K562 (cell line): Measurements from ENCODE around the gene CLTRN. TPM values are rescaled to one million over a fixed set of nuclear protein-coding genes. Genes with fewer than 3 reads are reported as not detected.

Source experiments
- ATAC-seq: fragments of 200-7000 bp; cut with Tn5 transposase; 3 replicates; pipeline ENCODE4 v1.9.1; 2020; ENCODE audit warnings: moderate library complexity
- BruUV-seq: library from RNA; stranded (reverse); fragments of 400-500 nt; replicated peaks from 2 replicates; lab custom pipeline; 2021; lab: Mats Ljungman, UMichigan
- CTCF ChIA-PET: fragments of 300-600 bp; formaldehyde crosslinking; extraction: SDS; loops from one replicate; lab custom pipeline; 2021; ENCODE audit warnings: low intra/inter-chr PET ratio; lab: Yijun Ruan, JAX
- POLR2A ChIA-PET: fragments of 300-600, 350-650 bp; sonication (Branson Sonifier 250); formaldehyde crosslinking; extraction: SDS; loops from one replicate; lab custom pipeline; 2021; ENCODE audit warnings: antibody characterized with exemption, inconsistent platforms; lab: Yijun Ruan, JAX
- DNase-seq, 4 experiments: peaks; one replicate each; pipeline versions ENCODE4 v3.0.0 to v3.0.0-alpha.2; 2011 to 2018; ENCODE audit warnings: low spot score in 3 of 4, mixed read lengths in 3 of 4; ENCODE audit errors: extremely low read depth in 1 of 4
- FAIRE-seq: peaks from 2 replicates; lab custom pipeline; 2011; peaks lifted over from hg19 to GRCh38; lab: Jason Lieb, UNC
- H2AFZ ChIP-seq: 2 replicates; pipeline ENCODE4 v1.6.0; 2011; ENCODE audit warnings: low read depth, low read length, control low read depth, inconsistent platforms
- H3K27ac ChIP-seq: fragments of 200-600 bp; 3 replicates; pipeline ENCODE4 v1.8.0; 2011; ENCODE audit warnings: low read depth, mild to moderate bottlenecking, control low read depth, inconsistent platforms, low read length, moderate library complexity, mixed read lengths; ENCODE audit errors: extremely low read depth
- H3K27me3 ChIP-seq, 2 experiments: fragments of 300-600 bp in 1 of 2; 2 replicates in 1 of 2; 3 replicates in 1 of 2; pipeline versions ENCODE4 v1.6.0 to v1.8.0; 2011; ENCODE audit warnings: inconsistent platforms in 2 of 2, low read length in 2 of 2, mild to moderate bottlenecking in 1 of 2, mixed read lengths in 1 of 2, moderate library complexity in 1 of 2; ENCODE audit not compliant: control insufficient read depth in 2 of 2, insufficient read depth in 2 of 2
- H3K36me3 ChIP-seq: fragments of 300-600 bp; 3 replicates; pipeline ENCODE4 v1.8.0; 2011; ENCODE audit warnings: mild to moderate bottlenecking, low read length, inconsistent platforms; ENCODE audit not compliant: control insufficient read depth, insufficient read depth
- H3K4me1 ChIP-seq, 2 experiments: fragments of 200-600 bp in 1 of 2; replicated peaks in 1 of 2; 2 replicates in 1 of 2; 3 replicates in 1 of 2; pipeline versions ENCODE4 v1.5.1 to v1.8.0; 2011; ENCODE audit warnings: inconsistent platforms in 2 of 2, low read length in 2 of 2, mild to moderate bottlenecking in 1 of 2, mixed read lengths in 1 of 2, moderate library complexity in 1 of 2; ENCODE audit not compliant: control insufficient read depth in 2 of 2, insufficient read depth in 2 of 2
- H3K4me2 ChIP-seq: 2 replicates; pipeline ENCODE4 v1.6.1; 2011; ENCODE audit warnings: low read length, control low read depth, inconsistent platforms, mixed read lengths; ENCODE audit not compliant: insufficient read depth
- H3K4me3 ChIP-seq: fragments of 200-600 bp; sonication (generic), shearing (Covaris generic); 2 replicates; pipeline ENCODE4 v1.5.1; 2016; ENCODE audit warnings: control low read depth, inconsistent platforms
- H3K79me2 ChIP-seq: fragments of 200-600 bp; 3 replicates; pipeline ENCODE4 v1.8.0; 2011; ENCODE audit warnings: low read length, inconsistent platforms; ENCODE audit not compliant: control insufficient read depth, insufficient read depth
- H3K9ac ChIP-seq, 2 experiments: 2 replicates each; pipeline versions ENCODE4 v1.6.0 to v1.6.1; 2011; ENCODE audit warnings: low read depth in 2 of 2, low read length in 2 of 2, control low read depth in 1 of 2, inconsistent platforms in 1 of 2, mild to moderate bottlenecking in 1 of 2, mixed read lengths in 1 of 2; ENCODE audit not compliant: insufficient read depth in 1 of 2
- H3K9me1 ChIP-seq: one replicate; pipeline ENCODE4 v1.6.0; 2011; ENCODE audit warnings: inconsistent platforms, mild to moderate bottlenecking, low read length, moderate library complexity; ENCODE audit not compliant: control insufficient read depth, insufficient read depth
- H3K9me3 ChIP-seq: replicated peaks from 2 replicates; pipeline ENCODE4 v1.5.1; 2011; ENCODE audit warnings: low read depth, low read length, inconsistent platforms; ENCODE audit not compliant: control insufficient read depth, insufficient read depth
- H4K20me1 ChIP-seq: replicated peaks from 2 replicates; pipeline ENCODE4 v1.6.1; 2011; ENCODE audit warnings: low read length, inconsistent platforms, mixed read lengths; ENCODE audit not compliant: control insufficient read depth, insufficient read depth
- BRD9 ChIP-seq: fragments of 450-650 bp; IDR thresholded peaks from 2 replicates; pipeline ENCODE4 v1.6.1; 2018; ENCODE audit warnings: low read depth; ENCODE audit not compliant: partially characterized antibody
- EWSR1 ChIP-seq: fragments of 450-650 bp; IDR thresholded peaks from 2 replicates; pipeline ENCODE4 v1.6.1; 2018; ENCODE audit warnings: borderline replicate concordance, mild to moderate bottlenecking, low read depth, moderate library complexity; ENCODE audit not compliant: partially characterized antibody
- HDAC3 ChIP-seq: fragments of 450-650 bp; IDR thresholded peaks from 2 replicates; pipeline ENCODE4 v1.6.1; 2018; ENCODE audit warnings: borderline replicate concordance, mild to moderate bottlenecking, moderate library complexity; ENCODE audit not compliant: partially characterized antibody
- SMC3 ChIP-seq: conservative IDR thresholded peaks from 2 replicates; pipeline ENCODE4 v1.6.1; 2011; ENCODE audit warnings: low read depth, low read length, improper control_type of control experiment; ENCODE audit not compliant: insufficient read depth
- ZNF277 ChIP-seq: fragments of 250-450 bp; sonication (Bioruptor Pico); IDR thresholded peaks from 2 replicates; pipeline ENCODE4 v1.8.0; 2022; ENCODE audit warnings: inconsistent platforms, mild to moderate bottlenecking, moderate library complexity, borderline replicate concordance
- WGBS: fragments of 100-300 bp; shearing (Covaris generic); methylation state at CpG from one replicate; pipeline ENCODE4 v1.1.6; 2016; ENCODE audit warnings: low coverage, mixed read lengths; ENCODE audit not compliant: insufficient coverage; ENCODE audit errors: missing lambda C conversion rate; 5-methylcytosine and 5-hydroxymethylcytosine counted together
- in situ Hi-C: fragments of 300-500 bp; cut with MboI; formaldehyde crosslinking; loops from 4 replicates; pipeline ENCODE4 v1.15.0; 2018; ENCODE audit warnings: inconsistent platforms, mixed read lengths
- intact Hi-C: fragments of 100-400 bp; cut with micrococcal nuclease; formaldehyde crosslinking; loops from 2 replicates; pipeline ENCODE4 v1.14.2; 2022
- polyA plus RNA-seq, 8 experiments: library from polyadenylated mRNA; depleted of rRNA in 4 of 8; stranded (reverse) in 5 of 8; unstranded in 3 of 8; fragments of >200 nt; fragmentation: Nextera tagmentation in 2 of 8; fragmentation: Illumina TruSeq in 1 of 8; extraction: Ambion mirVana in 2 of 8; extraction: Trizol in 1 of 8; gene quantifications; 2 replicates each; pipeline versions ENCODE4 v1.2.1 to v1.2.3, GENCODE V29; 2011 to 2014; ENCODE audit warnings: inconsistent platforms in 1 of 8, missing spikeins in 1 of 8
- total RNA-seq, 7 experiments: library from RNA; depleted of rRNA in 6 of 7; stranded (reverse); fragments of >200 nt in 6 of 7; fragmentation: Illumina TruSeq in 2 of 7; extraction: Trizol in 2 of 7; gene quantifications; 2 replicates each; pipeline versions ENCODE4 v1.2.1 to v1.2.3, GENCODE V29; 2011 to 2021; ENCODE audit warnings: low replicate concordance in 1 of 7

CLTRN gene
- total and polyA plus RNA-seq, 9 of the 15 experiments (the other 6 are each of a cell fraction or from before 2014, with no cell fraction given), result 0.11 to 0.36 (median 0.18) TPM; not detected in 2

GRCh38 chrX:15623054-15623453 lies 41.6 kb downstream of the CLTRN start:
- Histone ChIP-seq H2AFZ (no peak overlapping the region), H3K36me3 (no peaks in the 10 kb centered on the region), H4K20me1 (no peaks in the 10 kb centered on the region), H3K4me3 (no peak overlapping the region), H3K79me2 (no peaks in the 10 kb centered on the region), H3K4me2 (no peak overlapping the region)
- CTCF ChIA-PET, result no interaction called here
- POLR2A ChIA-PET, result no interaction called here
- no peak for TF ChIP-seq HDAC3
- no peak for TF ChIP-seq ZNF277
- no peak for TF ChIP-seq SMC3
- no peak for TF ChIP-seq BRD9
- no peak for TF ChIP-seq EWSR1
- TF ChIP-seq, all 486 proteins: peak for 0
- no peak for FAIRE-seq
- in situ Hi-C loops (no loop called here), intact Hi-C loops (no loop called here)
- no peak overlapping the region for H3K27ac ChIP-seq
- H3K4me1 ChIP-seq, result no peaks in the 10 kb centered on the region
- DNase-seq, result no peak
- H3K9ac ChIP-seq, result no peak overlapping the region
- no peaks in the 10 kb centered on the region for H3K27me3 ChIP-seq
- no peak for ATAC-seq
- BruUV-seq, result no TSS peak
- H3K9me1 ChIP-seq, result no peaks in the 10 kb centered on the region
- 0% methylated on average over 1 of the region's 1 CpG for WGBS
- no peaks in the 10 kb centered on the region for H3K9me3 ChIP-seq
